Measurements from ENCODE around the gene SMARCC1.

Gene SMARCC1

DNA sequence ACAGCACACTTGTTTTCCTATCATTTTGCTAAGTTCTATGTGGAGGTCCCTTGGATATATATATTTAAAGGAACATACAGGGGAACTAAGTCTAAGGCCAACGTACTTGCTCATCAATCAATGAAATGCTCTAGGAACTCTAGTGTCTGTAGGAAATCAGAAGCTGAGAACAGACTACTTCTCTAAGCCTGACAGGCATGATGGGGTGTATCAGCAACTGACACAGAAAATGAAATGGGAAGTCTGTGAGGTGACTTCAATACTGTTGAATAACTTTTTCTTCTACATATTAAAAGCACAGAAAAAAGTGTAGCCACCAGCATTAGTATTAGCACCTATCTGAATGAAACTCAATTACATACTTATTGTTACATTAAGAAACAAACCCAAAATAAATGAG, 146.2 kb downstream of the SMARCC1 start:
- DNase-seq (ENCODE audit: low read depth, low spot score): no peak

- DNase-seq (ENCODE audit: low read depth, low spot score): no peak
Observed at GRCh38 chr3:47634996-47635395, 146.7 kb downstream of the SMARCC1 start.

DNA sequence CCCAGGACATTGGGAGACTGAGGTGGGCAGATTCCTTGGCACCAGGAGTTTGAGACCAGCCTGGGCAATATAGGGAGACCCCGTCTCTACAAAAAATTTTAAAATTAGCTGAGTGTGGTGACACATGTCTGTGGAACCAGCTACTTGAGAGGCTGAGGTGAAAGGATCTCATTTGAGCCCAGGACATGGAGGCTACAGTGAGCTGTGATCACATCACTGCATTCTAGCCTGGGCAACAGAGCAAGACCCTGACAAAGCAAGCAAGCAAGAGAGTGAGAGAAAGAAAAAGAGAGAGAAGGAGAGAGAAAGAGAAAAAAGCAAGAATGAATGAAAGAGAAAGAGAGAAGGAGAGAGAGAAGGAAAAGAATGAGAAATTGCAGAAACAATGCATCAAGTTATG, 150.9 kb downstream of the SMARCC1 start:
- no peak for DNase-seq (ENCODE audit: low read depth, low spot score)

DNA sequence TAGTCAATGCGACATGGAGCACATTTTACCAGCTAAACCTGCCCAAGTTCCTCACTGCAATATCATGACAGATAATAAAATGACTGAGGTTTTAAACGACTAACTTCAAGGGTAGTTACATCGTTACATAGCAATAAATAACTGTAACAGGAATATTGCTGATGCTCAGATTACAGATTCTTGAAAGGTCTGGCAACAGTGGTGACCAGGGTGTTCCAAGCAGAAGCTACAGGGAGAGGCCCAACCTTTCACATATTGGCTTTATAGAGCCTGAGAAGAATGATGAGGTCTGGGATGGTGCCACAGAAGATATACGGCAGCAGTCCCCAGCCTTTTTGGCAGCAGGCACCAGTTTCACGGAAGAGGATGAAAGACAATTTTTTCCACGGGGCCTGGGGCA, 151.9 kb downstream of the SMARCC1 start:
- DNase-seq (ENCODE audit: low read depth, low spot score): no peak

- no peak for DNase-seq (ENCODE audit: low read depth, low spot score)
Observed at GRCh38 chr3:47628426-47628825, 153.3 kb downstream of the SMARCC1 start.

DNA sequence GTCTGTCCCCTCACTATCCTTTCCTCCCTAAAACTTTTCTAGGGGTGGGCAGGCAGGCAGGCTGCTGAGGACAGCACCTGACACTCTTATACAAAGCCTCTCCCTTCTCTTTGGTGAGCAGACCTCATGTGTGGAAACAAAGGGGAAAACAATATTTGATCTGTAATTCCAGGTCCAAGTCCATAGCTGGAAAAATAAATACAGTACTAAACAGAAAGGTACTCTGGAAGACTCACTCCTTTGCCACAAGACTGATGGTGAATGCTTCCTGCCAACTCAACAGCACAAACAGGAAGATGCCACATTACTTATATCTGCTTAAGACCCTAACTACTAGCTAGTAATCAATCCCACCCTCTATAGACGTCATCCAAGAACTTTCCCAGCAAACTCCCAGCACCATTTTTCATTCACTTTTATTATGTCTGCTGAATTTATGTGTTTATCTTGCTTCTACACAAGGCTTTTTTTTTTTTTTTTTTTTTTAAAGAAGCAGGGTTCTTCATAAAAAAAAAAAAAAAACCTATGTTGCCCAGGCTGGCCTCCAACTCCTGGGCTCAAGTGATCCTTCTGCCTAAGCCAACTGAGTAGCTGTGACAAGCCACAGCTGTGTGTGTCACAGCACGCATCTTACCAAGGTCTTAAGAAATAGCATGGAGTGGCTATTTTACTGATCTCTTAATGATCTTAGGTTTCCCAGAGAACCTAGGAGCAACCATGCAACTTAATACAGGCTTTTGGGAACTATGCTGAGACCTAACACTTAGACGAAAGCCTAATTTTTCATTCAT, 158.8 kb downstream of the SMARCC1 start:
- no peak for DNase-seq (ENCODE audit: low read depth, low spot score)

GRCh38 chr3:47617086-47618010, 164.3 kb downstream of the SMARCC1 start:
- DNase-seq (ENCODE audit: low read depth, low spot score): no peak

DNA sequence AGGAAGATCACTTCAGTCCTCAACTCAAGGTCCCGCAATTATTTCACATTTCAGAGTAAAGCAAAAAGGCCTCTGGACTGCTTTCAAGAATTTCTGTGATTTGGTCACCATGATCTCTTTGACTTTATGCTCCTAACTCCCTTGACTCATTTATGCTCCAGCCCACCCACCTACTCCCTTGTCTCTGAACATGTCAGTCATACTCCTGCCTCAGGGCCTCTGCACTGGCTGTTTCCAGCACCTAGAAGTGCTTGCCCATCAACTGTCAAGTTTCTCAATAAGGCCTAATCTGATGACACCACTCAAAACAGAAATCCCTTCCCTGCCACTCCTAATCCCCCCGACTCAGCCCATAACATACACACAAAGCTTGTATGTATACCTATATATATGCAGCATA, 166.9 kb downstream of the SMARCC1 start:
- DNase-seq (ENCODE audit: low read depth, low spot score): no peak

DNA sequence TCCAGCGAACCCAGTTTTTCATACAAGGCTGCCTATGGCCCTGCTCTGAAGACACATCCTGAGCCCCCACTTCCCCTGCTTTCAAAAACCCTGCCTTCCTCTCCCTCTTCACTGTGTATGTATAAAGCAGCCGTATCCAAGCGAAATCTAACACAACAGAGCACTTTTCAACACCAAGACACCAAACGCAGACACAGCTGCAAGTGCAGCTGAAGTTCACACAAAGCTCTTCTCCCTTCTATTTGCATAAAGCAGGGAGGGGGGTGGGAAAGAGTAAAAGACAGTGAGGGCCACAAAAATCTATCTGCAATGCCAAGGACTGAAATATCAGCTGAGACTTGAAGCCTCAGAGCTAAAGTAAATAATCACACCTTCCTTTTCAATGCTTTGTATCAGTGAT, 168.0 kb downstream of the SMARCC1 start:
- DNase-seq (ENCODE audit: low read depth, low spot score): no peak

DNA sequence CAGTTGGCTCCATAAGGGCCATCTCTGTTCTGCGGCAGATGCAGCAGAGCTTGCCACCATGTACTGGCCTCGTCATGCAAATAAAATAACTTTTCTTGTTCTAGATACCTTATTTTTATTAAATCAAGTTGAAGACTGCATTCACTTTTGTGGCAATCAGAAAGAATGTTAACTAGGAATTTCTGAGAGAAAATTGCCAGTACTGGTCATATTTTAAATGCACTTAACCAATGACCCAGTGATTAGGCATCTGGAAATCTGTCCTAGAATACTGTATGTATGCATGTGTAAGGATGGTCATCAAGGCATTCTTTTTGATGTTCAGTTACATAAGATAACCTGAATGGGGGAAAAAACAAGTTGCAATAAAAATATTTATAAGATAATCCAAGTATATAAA, 168.8 kb downstream of the SMARCC1 start:
- DNase-seq (ENCODE audit: low read depth, low spot score): no peak

GRCh38 chr3:47612178-47612577, 169.5 kb downstream of the SMARCC1 start:
- DNase-seq (ENCODE audit: low read depth, low spot score): peak; percentile 12

DNA sequence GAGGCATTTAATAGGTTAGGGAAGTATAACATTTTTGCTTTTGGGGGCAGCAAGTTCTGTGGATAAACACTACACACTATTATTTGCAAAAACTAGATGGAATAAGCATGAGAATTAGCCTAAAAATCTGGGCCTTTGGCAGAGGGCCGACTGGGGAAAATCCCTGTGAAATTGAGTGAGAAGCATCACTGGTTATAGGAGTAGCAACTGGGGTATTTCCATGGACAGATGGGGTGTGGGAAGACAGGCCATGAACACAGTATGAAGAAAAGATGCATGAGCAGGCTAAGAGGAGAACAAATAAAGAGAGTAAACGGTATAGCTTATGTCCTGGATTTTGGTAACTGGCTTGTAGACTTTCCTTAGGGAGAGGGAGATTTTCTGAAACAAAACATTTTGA, 170.1 kb downstream of the SMARCC1 start:
- DNase-seq (ENCODE audit: low read depth, low spot score): no peak

- no peak for DNase-seq (ENCODE audit: low read depth, low spot score)
Observed at GRCh38 chr3:47610583-47610982, 171.1 kb downstream of the SMARCC1 start.

- no peak for DNase-seq (ENCODE audit: low read depth, low spot score)
Observed at GRCh38 chr3:47607335-47607734, 174.4 kb downstream of the SMARCC1 start.

GRCh38 chr3:47606165-47606564, 175.5 kb downstream of the SMARCC1 start:
- DNase-seq (ENCODE audit: low read depth, low spot score): no peak

- DNase-seq (ENCODE audit: low read depth, low spot score): no peak
Observed at GRCh38 chr3:47605652-47606051, 176.0 kb downstream of the SMARCC1 start.

GRCh38 chr3:47604145-47604544, 177.5 kb downstream of the SMARCC1 start:
- no peak for DNase-seq (ENCODE audit: low read depth, low spot score)

GRCh38 chr3:47603332-47603731, 178.4 kb downstream of the SMARCC1 start:
- no peak for DNase-seq (ENCODE audit: low read depth, low spot score)

DNA sequence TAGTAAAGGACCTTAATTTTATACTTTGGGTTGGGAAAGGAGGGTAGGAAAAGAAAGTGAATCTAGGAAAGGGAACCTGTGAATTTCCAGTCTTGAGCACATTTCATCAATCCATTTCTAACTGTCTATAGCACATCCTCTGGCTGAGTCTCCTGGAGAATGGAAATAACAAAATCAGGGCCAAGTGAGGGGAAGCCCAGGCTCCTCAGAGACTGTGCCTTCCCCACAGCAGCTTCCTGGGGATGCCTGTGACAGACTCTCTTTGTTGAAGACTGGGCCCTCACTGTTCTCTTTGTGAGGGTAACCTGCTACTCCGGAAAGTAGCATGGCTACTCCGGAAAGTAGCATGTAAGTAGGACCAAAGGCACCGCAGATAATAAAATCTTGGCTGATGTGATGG, 180.4 kb downstream of the SMARCC1 start:
- no peak for DNase-seq (ENCODE audit: low read depth, low spot score)

DNA sequence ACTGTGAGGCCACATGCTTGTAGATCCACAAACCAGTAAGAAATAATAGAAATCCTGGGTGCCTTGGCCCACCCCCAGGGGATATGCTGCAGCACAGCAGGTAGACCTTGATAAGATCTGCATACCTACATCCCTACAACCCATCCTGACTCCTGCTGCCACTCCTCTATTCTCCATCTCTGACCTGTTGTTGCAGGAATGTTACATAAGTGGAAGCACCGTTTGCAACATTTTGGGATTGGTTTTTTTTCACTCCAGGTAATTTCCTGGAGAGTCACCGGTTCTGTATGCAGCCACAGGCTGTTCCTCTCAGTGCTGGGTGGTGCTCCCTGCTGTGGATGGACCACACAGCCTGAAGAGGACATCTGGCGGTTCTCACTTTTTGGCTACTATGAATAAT, 186.9 kb downstream of the SMARCC1 start:
- no peak for DNase-seq (ENCODE audit: low read depth, low spot score)

GRCh38 chr3:47592066-47592795, 189.5 kb downstream of the SMARCC1 start:
- no peak for DNase-seq (ENCODE audit: low read depth, low spot score)

- DNase-seq (ENCODE audit: low read depth, low spot score): no peak
Observed at GRCh38 chr3:47590216-47590615, 191.5 kb downstream of the SMARCC1 start.
